SK-N-SH (cell line): ENCODE data around the gene OR56A4. TPM values are rescaled to one million over a fixed set of nuclear protein-coding genes. Genes with fewer than 3 reads are reported as not detected.
"Not testable (repeated sequence)": the region's sequence is repeated elsewhere in the genome, so short reads cannot be mapped to it uniquely, and the experiment has no call there.

Experiments used
- CTCF ChIA-PET: fragments of 300-600, 350-600 bp; formaldehyde crosslinking; extraction: SDS; loops from one replicate; lab custom pipeline; 2021; lab: Yijun Ruan, JAX
- POLR2A ChIA-PET: fragments of 350-600 bp; sonication (Branson Sonifier 250); formaldehyde crosslinking; extraction: SDS; loops from one replicate; lab custom pipeline; 2020; ENCODE audit warnings: antibody characterized with exemption, inconsistent platforms; lab: Yijun Ruan, JAX
- DNase-seq: peaks from one replicate; pipeline ENCODE4 v3.0.0; 2012
- H2AFZ ChIP-seq: fragments of 200-600 bp; sonication (generic); 2 replicates; pipeline ENCODE4 v1.8.1; 2016; ENCODE audit warnings: antibody characterized with exemption, mild to moderate bottlenecking, low read depth
- H3F3A ChIP-seq: fragments of 200-600 bp; sonication (generic); replicated peaks from 2 replicates; pipeline ENCODE3; 2016; ENCODE audit warnings: antibody characterized with exemption, mild to moderate bottlenecking; ENCODE audit not compliant: insufficient read depth
- H3K27ac ChIP-seq, 2 experiments: fragments of 200-500 bp in 1 of 2; fragments of 200-600 bp in 1 of 2; sonication (Bioruptor generic) in 1 of 2; sonication (generic), shearing (Covaris generic) in 1 of 2; 2 replicates each; pipeline versions ENCODE4 v1.5.1 to v1.6.1; 2014 to 2016; ENCODE audit warnings: low read depth in 2 of 2, inconsistent platforms in 1 of 2, low read length in 1 of 2, mild to moderate bottlenecking in 1 of 2, mixed read lengths in 1 of 2
- H3K27me3 ChIP-seq: fragments of 200-600 bp; sonication (generic), shearing (Covaris generic); 2 replicates; pipeline ENCODE4 v1.6.1; 2016; ENCODE audit warnings: mixed run types; ENCODE audit not compliant: insufficient read depth
- H3K36me3 ChIP-seq, 2 experiments: fragments of 200-500 bp in 1 of 2; fragments of 200-600 bp in 1 of 2; sonication (Bioruptor generic) in 1 of 2; sonication (generic) in 1 of 2; replicated peaks in 1 of 2; 2 replicates each; pipeline versions ENCODE3 to v1.5.1; 2014 to 2016; ENCODE audit warnings: low read length in 1 of 2, mild to moderate bottlenecking in 1 of 2; ENCODE audit not compliant: insufficient read depth in 2 of 2, control insufficient read depth in 1 of 2
- H3K4me1 ChIP-seq, 2 experiments: fragments of 200-500 bp in 1 of 2; fragments of 200-600 bp in 1 of 2; sonication (Bioruptor generic) in 1 of 2; sonication (generic), shearing (Covaris generic) in 1 of 2; 2 replicates each; pipeline versions ENCODE4 v1.5.1 to v1.6.1; 2014 to 2016; ENCODE audit warnings: low read depth in 1 of 2, low read length in 1 of 2, mixed run types in 1 of 2; ENCODE audit not compliant: insufficient read depth in 2 of 2, control insufficient read depth in 1 of 2
- H3K4me2 ChIP-seq: fragments of 200-600 bp; sonication (generic), shearing (Covaris generic); 2 replicates; pipeline ENCODE4 v1.6.1; 2017; ENCODE audit warnings: mixed run types
- H3K4me3 ChIP-seq, 2 experiments: fragments of 200-500 bp in 1 of 2; fragments of 200-600 bp in 1 of 2; sonication (Bioruptor generic) in 1 of 2; sonication (generic), shearing (Covaris generic) in 1 of 2; 2 replicates each; pipeline versions ENCODE4 v1.5.1 to v1.8.1; 2014 to 2016; ENCODE audit warnings: low read depth in 2 of 2, inconsistent platforms in 1 of 2, low read length in 1 of 2, mild to moderate bottlenecking in 1 of 2, mixed read lengths in 1 of 2, moderate library complexity in 1 of 2
- H3K79me2 ChIP-seq: fragments of 200-600 bp; sonication (generic); 2 replicates; pipeline ENCODE4 v1.8.1; 2017; ENCODE audit warnings: mild to moderate bottlenecking; ENCODE audit not compliant: insufficient read depth
- H3K9ac ChIP-seq: fragments of 200-600 bp; sonication (generic); 2 replicates; pipeline ENCODE4 v1.6.1; 2017; ENCODE audit warnings: mixed run types
- H3K9me2 ChIP-seq: fragments of 200-600 bp; sonication (generic); 2 replicates; pipeline ENCODE4 v1.6.1; 2017; ENCODE audit warnings: mixed run types
- H3K9me3 ChIP-seq: fragments of 200-600 bp; sonication (generic); 2 replicates; pipeline ENCODE4 v1.6.1; 2017; ENCODE audit warnings: mixed run types, mild to moderate bottlenecking, moderate library complexity
- H4K20me1 ChIP-seq: fragments of 200-600 bp; sonication (generic); 2 replicates; pipeline ENCODE4 v1.6.1; 2017; ENCODE audit warnings: mild to moderate bottlenecking, mixed run types; ENCODE audit not compliant: insufficient read depth
- CHD2 ChIP-seq: fragments of 150-350 bp; IDR thresholded peaks from 2 replicates; pipeline ENCODE4 v1.6.1; 2018; ENCODE audit warnings: low read length; ENCODE audit not compliant: partially characterized antibody
- GABPA ChIP-seq: IDR thresholded peaks from 2 replicates; pipeline ENCODE4 v1.4.0; 2012; ENCODE audit warnings: low read depth, mild to moderate bottlenecking
- GATA2 ChIP-seq: sonication (generic); formaldehyde crosslinking; IDR thresholded peaks from 2 replicates; pipeline ENCODE4 v1.5.0; 2020; ENCODE audit warnings: mild to moderate bottlenecking, missing genetic modification reagents
- NFIC ChIP-seq: IDR thresholded peaks from 2 replicates; pipeline ENCODE4 v1.4.0; 2012; ENCODE audit warnings: borderline replicate concordance
- RCOR1 ChIP-seq: fragments of 150-350 bp; IDR thresholded peaks from 2 replicates; pipeline ENCODE4 v1.6.1; 2017; ENCODE audit warnings: antibody characterized with exemption, low read length
- REST ChIP-seq: IDR thresholded peaks from 2 replicates; pipeline ENCODE4 v1.6.1; 2012; ENCODE audit warnings: mild to moderate bottlenecking, low read depth, low read length, moderate library complexity
- SMC3 ChIP-seq: IDR thresholded peaks from 2 replicates; pipeline ENCODE4 v1.6.1; 2012; ENCODE audit warnings: low read depth, low read length, improper control_type of control experiment
- USF2 ChIP-seq: fragments of 150-350 bp; IDR thresholded peaks from 2 replicates; pipeline ENCODE4 v1.6.1; 2017; ENCODE audit warnings: antibody characterized with exemption, low read length, low read depth, borderline replicate concordance
- WGBS: methylation state at CpG from one replicate; pipeline ENCODE4 v1.1.6; 2017; ENCODE audit warnings: low lambda C conversion rate; 5-methylcytosine and 5-hydroxymethylcytosine counted together
- polyA plus RNA-seq, 3 experiments: library from polyadenylated mRNA; depleted of rRNA; stranded (reverse); fragments of >200 nt; gene quantifications; 2 replicates each; pipeline ENCODE4 v1.2.3, GENCODE V29; 2012

OR56A4 gene
- polyA plus RNA-seq, 1 of the 3 experiments (the other 2 are of a cell fraction), result not detected

GRCh38 chr11:5966958-5967357 lies 39.8 kb downstream of the OR56A4 start:
- H2AFZ ChIP-seq, result no peak overlapping the region
- 0% methylated on average over 2 of the region's 2 CpGs for WGBS
- H3K9me2 ChIP-seq, result no peaks in the 10 kb centered on the region
- CTCF ChIA-PET, result no interaction called here
- H3K4me1 ChIP-seq, result no peaks in the 10 kb centered on the region
- TF ChIP-seq NFIC, result no peak
- TF ChIP-seq REST, result no peak
- no peak for TF ChIP-seq RCOR1
- TF ChIP-seq SMC3, result no peak
- TF ChIP-seq USF2, result no peak
- no peak for TF ChIP-seq GATA2 (CRISPR knock-in tag)
- no peak for TF ChIP-seq CHD2
- no peak for TF ChIP-seq GABPA
- no peak overlapping the region for H3K9ac ChIP-seq
- POLR2A ChIA-PET, result no interaction called here
- no peak for DNase-seq
- H3F3A ChIP-seq, result no peaks in the 10 kb centered on the region
- no peak overlapping the region for H3K27ac ChIP-seq
- H3K79me2 ChIP-seq, result no peaks in the 10 kb centered on the region
- H3K4me2 ChIP-seq, result no peak overlapping the region
- H3K27me3 ChIP-seq, result no peaks in the 10 kb centered on the region
- no peak overlapping the region for H3K4me3 ChIP-seq
- H3K9me3 ChIP-seq, result no peaks in the 10 kb centered on the region
- H3K36me3 ChIP-seq, result no peaks in the 10 kb centered on the region
- H4K20me1 ChIP-seq, result no peaks in the 10 kb centered on the region

- H3K9me3 ChIP-seq, H2AFZ ChIP-seq, H3K79me2 ChIP-seq, POLR2A ChIA-PET, H3K27ac ChIP-seq, H3F3A ChIP-seq, H3K9ac ChIP-seq, H3K9me2 ChIP-seq, H3K36me3 ChIP-seq, H3K4me1 ChIP-seq, DNase-seq, H3K4me3 ChIP-seq, H3K27me3 ChIP-seq, H3K4me2 ChIP-seq, H4K20me1 ChIP-seq: not testable (repeated sequence)
- CTCF ChIA-PET, result interaction anchor here (1.0 kb wide), 1 partner anchor 494 kb away, joined by 3 read pairs; no protein-coding TSS in a partner anchor
- WGBS, result 30% methylated on average over 9 of the region's 40 CpGs
Observed at GRCh38 chr11:5960704-5961320, 45.9 kb downstream of the OR56A4 start.
